Right lobe of liver (tissue), 6 donors: ENCODE measurements around the gene SURF6. TPM values are rescaled to one million over a fixed set of nuclear protein-coding genes. Genes with fewer than 3 reads are reported as not detected.

Experiments
- ATAC-seq, 4 donors: fragments of 200-7000 bp; cut with Tn5 transposase; one replicate each; pipeline ENCODE4 v1.9.1; 2020; ENCODE audit warnings: mild to moderate bottlenecking in 4 of 4, moderate library complexity in 4 of 4
- DNase-seq, 3 donors: peaks; one replicate each; pipeline ENCODE4 v3.0.0-alpha.2; 2020
- H3K27ac ChIP-seq, 3 donors: fragments of 200-600 bp; one replicate each; pipeline ENCODE4 v1.8.0; 2022
- H3K27me3 ChIP-seq, 2 donors: fragments of 200-600 bp; one replicate each; pipeline ENCODE4 v1.8.0; 2022
- H3K36me3 ChIP-seq, 4 donors: fragments of 200-600 bp; sonication (generic) in 1 of 4; one replicate each; pipeline versions ENCODE4 v1.5.1 to v1.8.0; 2017 to 2022; ENCODE audit warnings: control low read depth in 1 of 4
- H3K4me1 ChIP-seq, 4 donors: fragments of 200-600 bp; sonication (generic) in 1 of 4; one replicate each; pipeline versions ENCODE4 v1.5.1 to v1.8.0; 2017 to 2022; ENCODE audit warnings: control low read depth in 1 of 4
- H3K4me3 ChIP-seq, 3 donors: fragments of 200-600 bp; one replicate each; pipeline ENCODE4 v1.8.0; 2022
- H3K9me3 ChIP-seq, 4 donors: fragments of 200-600 bp; sonication (generic) in 1 of 4; one replicate each; pipeline versions ENCODE4 v1.5.1 to v1.8.0; 2017 to 2022; ENCODE audit warnings: control low read depth in 1 of 4
- CTCF ChIP-seq, 4 donors: fragments of 200-600 bp in 3 of 4; fragments of 450-650 bp in 1 of 4; IDR thresholded peaks; one replicate each; pipeline versions ENCODE4 v1.5.1 to v1.8.0; 2016 to 2022; ENCODE audit warnings: antibody characterized with exemption in 4 of 4, mild to moderate bottlenecking in 2 of 4
- POLR2A ChIP-seq: fragments of 450-650 bp; IDR thresholded peaks from one replicate; pipeline ENCODE4 v1.6.1; 2017; ENCODE audit warnings: antibody characterized with exemption, mild to moderate bottlenecking
- WGBS: methylation state at CpG from one replicate; pipeline ENCODE4 v1.1.6; 2018; ENCODE audit warnings: low coverage, low lambda C conversion rate; ENCODE audit not compliant: insufficient coverage; ENCODE audit errors: missing lambda C conversion rate; 5-methylcytosine and 5-hydroxymethylcytosine counted together
- intact Hi-C, 2 donors: fragments of 100-400 bp; cut with DNase I; formaldehyde crosslinking; loops; one replicate each; pipeline versions ENCODE4 v1.11.2 to v1.14.1; 2022
- total RNA-seq, 6 experiments: library from RNA; depleted of rRNA in 2 of 6; stranded (reverse); fragments of >200 nt in 2 of 6; fragmentation: NEBNext Ultra II Directional in 3 of 6; extraction: Animal tissue kit (Norgen Biotek cat#: 25700) in 3 of 6; gene quantifications; one replicate each; pipeline versions ENCODE4 v1.1.0 to v1.2.4, GENCODE V29; 2016 to 2023
- donor health status: DM: no; HTN: yes; CAD: no.
- donor health status: DM: no; HTN: no; CAD: no.
- donor health status: DM: no; HTN: no; CAD: no.
- donor health status: DM: no; HTN: yes; CAD: no.
- donor health status: DM: no; HTN: yes; CAD: no.

Gene SURF6
- total RNA-seq, 6 experiments from 2014 or later: 5.8 to 8.8 (median 7.6) TPM

- H3K27ac ChIP-seq: no peak overlapping the region
- WGBS: 45% methylated on average over 11 of the region's 31 CpGs
- H3K36me3 ChIP-seq: no peaks in the 10 kb centered on the region
- H3K4me1 ChIP-seq: no peaks in the 10 kb centered on the region
- ATAC-seq (peak in 1 of 4 donors; percentile 33), DNase-seq (no peak)
- intact Hi-C loops: no loop called here
- H3K9me3 ChIP-seq: no peaks in the 10 kb centered on the region
- no peak overlapping the region for H3K4me3 ChIP-seq
- TF ChIP-seq POLR2A (no peak), CTCF (IDR thresholded peaks at IDR 0.05) (no peak)
- no peaks in the 10 kb centered on the region for H3K27me3 ChIP-seq
These were observed 29.5 kb downstream of the SURF6 start for GRCh38 chr9:133306242-133307204.

- TF ChIP-seq POLR2A: no peak
- no peak for TF ChIP-seq CTCF (IDR thresholded peaks at IDR 0.05)
- Histone ChIP-seq H3K27ac (no peak overlapping the region), H3K9me3 (no peaks in the 10 kb centered on the region), H3K4me1 (no peaks in the 10 kb centered on the region), H3K27me3 (no peaks in the 10 kb centered on the region), H3K36me3 (no peaks in the 10 kb centered on the region), H3K4me3 (no peak overlapping the region)
- DNase-seq (no peak), ATAC-seq (no peak)
- intact Hi-C loops: no loop called here
- 63% methylated on average over 11 of the region's 23 CpGs for WGBS
These were observed 30.3 kb downstream of the SURF6 start for GRCh38 chr9:133305731-133306130.

DNA sequence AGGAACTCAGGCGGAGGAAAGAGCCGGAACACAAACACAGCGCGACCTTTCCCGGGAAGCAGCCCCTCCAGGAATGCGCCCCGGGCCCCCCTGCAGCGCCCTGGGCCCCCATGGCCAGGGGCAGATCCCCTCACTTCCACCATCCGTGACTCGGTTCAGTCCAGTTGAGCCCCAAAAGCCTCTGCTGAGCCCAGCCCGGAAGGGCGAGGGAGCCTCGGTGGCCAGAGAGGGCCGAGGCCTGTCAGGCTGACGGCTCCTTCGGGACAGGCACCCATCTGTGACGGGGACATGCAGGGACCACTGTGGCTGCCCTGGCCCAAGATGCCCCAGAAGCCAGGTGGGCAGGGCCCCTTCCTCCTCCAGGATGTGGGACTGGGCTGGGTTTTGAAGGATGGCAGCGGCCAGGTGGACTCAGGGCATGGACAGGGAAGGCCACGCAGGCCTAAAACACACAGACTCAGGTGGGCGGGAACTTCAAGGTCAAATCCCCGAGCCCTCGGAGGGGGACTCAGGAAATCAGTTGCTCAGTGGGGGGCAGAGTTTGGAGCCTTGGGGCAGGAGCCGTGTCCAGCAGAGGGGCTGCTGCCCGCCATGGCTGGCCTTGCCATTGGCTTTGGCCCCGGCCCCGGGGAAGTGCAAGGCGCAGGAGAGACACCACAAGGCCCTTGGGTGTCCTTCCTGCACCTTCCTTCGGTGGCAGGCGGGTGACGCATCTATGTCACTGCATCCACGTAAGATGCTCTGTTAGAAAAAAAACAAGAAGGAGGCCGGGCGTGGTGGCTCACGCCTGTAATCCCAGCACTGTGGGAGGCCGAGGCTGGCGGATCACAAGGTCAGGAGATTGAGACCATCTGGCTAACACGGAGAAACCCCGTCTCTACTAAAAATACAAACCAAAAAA is 31.3 kb downstream of the SURF6 start:
- Histone ChIP-seq H3K9me3 (no peaks in the 10 kb centered on the region), H3K36me3 (no peaks in the 10 kb centered on the region), H3K27ac (no peak overlapping the region), H3K4me1 (no peaks in the 10 kb centered on the region), H3K27me3 (no peaks in the 10 kb centered on the region), H3K4me3 (no peak overlapping the region)
- DNase-seq: no peak
- intact Hi-C loops: no loop called here
- TF ChIP-seq CTCF (IDR thresholded peaks at IDR 0.05) (no peak), POLR2A (no peak)
- WGBS: 71% methylated on average over 10 of the region's 38 CpGs
- ATAC-seq: peak in 1 of 4 donors; percentile 21

GRCh38 chr9:133304158-133304470 is 31.9 kb downstream of the SURF6 start:
- ATAC-seq (no peak), DNase-seq (no peak)
- Histone ChIP-seq H3K4me3 (no peak overlapping the region), H3K27me3 (no peaks in the 10 kb centered on the region), H3K9me3 (no peaks in the 10 kb centered on the region), H3K36me3 (no peaks in the 10 kb centered on the region), H3K4me1 (no peaks in the 10 kb centered on the region), H3K27ac (no peak overlapping the region)
- WGBS: no CpG with 5 or more reads among the region's 13 CpGs
- intact Hi-C loops: no loop called here
- TF ChIP-seq POLR2A: no peak
- TF ChIP-seq CTCF (IDR thresholded peaks at IDR 0.05): no peak
